Activated CD4-positive, alpha-beta T cell treated with anti-CD3 and anti-CD28 coated beads, Interleukin-2, Interleukin-4, amounts not matched to agents 100 ng/mL and 50 ng/mL, durations not matched to agents 16 hours and 8 hours (primary cell): ENCODE measurements around the gene TIPARP.

Source experiments
- DNase-seq: peaks from one replicate; pipeline ENCODE4 v3.0.0-alpha.2; 2020; ENCODE audit warnings: low spot score

The TIPARP gene

DNA sequence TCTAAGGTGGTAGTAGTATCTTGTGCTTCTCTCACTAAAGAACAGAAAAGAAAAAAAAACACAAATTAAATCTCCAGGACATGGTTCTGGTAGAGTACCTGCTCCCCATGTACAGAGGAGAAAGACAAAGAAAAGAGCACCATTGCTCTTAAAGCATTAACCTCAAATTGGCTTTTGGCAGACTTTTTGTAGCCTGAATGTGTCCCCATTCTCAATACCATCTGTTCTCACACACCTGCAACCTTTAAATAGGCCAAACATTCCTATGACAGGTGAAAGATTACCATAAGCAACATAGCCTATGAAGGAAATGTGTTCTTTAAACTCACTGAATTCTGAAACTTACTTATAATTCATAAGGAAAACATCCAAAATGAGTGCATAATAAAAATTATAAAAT lies 68.0 kb downstream of the TIPARP start:
- DNase-seq: no peak

DNA sequence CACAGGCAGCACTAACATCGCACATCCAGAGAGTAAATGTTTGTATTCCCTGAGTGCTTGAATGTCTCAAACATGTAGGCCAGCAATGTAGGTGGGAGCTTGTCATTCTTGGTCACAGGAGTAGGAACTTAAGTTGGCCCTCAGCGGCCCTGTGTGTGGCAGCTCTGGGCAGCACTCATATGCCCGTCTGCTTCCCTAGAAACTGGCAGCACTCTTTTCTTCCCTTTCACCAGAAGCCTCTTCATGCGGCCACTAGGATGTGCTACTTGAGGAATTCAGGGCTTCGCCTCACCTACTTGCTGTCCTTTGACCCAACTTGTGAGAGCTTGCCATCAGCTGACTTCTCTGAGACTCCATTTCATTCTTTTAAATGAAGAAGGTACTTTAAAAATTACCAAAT lies 69.5 kb downstream of the TIPARP start:
- DNase-seq: no peak

GRCh38 chr3:156744631-156745030 lies 70.2 kb downstream of the TIPARP start:
- no peak for DNase-seq

GRCh38 chr3:156745766-156746165 lies 71.4 kb downstream of the TIPARP start:
- no peak for DNase-seq

GRCh38 chr3:156747046-156747445 lies 72.7 kb downstream of the TIPARP start:
- no peak for DNase-seq

DNA sequence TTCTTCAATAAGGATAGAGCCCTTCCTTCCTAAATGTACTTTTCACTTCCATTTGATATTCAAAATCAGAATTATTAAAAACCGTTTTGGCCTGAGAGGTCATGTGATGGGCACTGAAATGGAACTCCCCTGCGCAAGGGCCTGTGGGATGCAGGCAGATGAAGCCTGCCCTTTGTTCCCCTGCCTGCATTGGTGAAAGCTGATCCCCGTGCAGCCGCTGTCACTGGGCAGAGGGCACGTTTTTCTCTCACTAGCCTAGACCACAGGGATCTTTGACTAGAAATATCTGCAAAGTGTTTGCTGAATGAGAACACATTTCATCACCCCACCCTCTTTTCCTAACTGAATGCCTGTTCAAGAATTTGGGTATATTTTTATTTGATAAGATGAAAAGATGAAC lies 74.9 kb downstream of the TIPARP start:
- no peak for DNase-seq

GRCh38 chr3:156750191-156750873 lies 75.9 kb downstream of the TIPARP start:
- DNase-seq: no peak

- no peak for DNase-seq
Observed at GRCh38 chr3:156750874-156751245, 76.5 kb downstream of the TIPARP start.

DNA sequence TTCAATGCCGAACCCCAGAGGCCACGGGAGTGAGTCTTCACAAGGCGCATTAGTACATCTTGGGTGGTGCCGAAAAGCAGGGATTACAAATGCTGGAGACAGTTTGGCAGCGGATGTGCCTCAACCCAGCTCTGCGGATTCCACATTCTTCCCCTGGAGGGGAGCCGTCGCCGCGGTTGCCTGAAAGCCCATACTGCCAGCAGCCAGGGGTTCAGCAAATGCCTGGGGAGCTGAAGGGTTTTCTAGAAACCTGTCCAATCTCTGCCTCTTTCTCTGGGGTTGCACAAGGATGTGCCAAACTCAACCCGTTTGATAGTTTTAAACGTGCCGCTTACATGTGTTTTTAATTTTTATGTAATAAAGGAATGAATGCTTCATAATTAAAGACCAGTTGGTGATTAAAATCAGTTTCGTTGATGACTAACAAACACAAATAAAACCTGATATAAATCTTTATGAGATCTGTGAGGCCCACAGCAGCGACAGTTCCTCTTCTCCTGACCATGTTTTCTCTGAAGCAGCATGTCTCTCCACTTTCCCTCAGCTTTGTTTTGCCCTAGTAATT lies 77.2 kb downstream of the TIPARP start:
- no peak for DNase-seq
